ENCODE results near the gene FRMPD4.

Gene FRMPD4

DNA sequence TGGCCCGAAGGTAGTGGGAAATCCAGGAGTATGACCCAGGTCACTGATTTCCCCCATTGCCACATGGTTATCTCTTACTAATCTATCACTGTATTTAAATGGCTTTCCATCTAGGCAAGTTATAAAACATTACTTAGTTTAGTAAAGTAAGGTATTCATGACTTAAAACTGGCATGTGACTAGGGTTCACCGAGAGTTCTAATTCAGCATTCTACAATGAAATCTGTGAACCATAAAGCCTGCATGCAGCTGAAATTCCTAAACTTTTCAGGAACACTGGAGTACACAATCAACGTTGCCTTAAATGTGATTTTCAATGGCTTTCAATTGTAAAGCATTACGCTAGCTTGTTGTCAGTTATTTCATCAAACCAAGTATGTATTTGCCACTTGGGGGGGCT, 630.2 kb downstream of the FRMPD4 start:
- no peak for DNase-seq (ENCODE audit: low spot score)

DNA sequence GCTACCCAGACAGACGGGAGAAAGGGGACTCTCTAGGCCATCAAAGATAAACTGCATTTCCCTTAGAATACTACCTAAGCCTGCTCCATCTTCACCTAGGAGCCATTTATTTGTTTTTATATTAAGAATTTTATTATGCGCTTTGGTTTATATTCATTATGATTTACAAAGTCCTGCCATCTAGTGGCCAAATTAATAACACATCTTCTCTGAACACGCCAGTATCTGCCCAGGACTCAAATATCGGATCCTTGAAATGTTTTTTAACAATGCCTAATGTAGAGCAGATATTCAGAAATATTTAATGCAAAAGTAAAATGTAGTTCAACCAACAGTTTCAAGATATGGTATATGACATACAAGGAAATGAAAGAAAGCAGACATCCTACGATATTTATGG, 632.2 kb downstream of the FRMPD4 start:
- peak; percentile 11 for DNase-seq (ENCODE audit: low spot score)

DNA sequence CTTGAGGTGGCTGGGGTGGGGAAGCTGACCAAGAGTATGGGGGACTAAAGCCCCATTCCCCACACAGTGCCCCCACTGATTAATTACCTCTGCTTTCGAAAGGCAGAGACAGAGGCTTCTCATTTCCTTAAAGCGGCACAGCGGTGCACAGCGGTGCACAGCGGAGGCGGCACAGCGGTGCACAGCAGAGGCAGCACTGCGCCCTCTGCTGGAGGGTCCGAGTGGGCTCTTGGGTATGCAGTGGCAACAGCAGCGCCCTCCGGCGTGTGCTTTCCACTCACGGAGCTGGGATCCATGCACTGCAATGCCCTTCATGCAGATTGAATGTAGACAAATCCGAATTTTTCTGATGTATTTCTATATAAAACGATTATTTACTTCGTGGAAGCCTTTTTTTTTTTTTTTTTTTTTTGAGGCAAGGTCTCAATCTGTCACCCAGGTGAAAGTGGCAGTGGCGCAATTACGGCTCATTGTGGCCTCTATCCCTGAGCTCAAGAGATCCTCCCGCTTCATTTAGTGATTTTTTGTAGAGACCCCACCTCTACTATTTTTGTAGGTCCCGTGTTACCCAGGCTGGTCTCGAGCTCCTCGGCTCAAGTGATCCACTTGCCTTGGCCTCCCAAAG, 633.3 kb downstream of the FRMPD4 start:
- peak; percentile 39 for DNase-seq (ENCODE audit: low spot score)
